BJ (cell line): ENCODE results near the gene TNS1. TPM values are rescaled to one million over a fixed set of nuclear protein-coding genes. Genes with fewer than 3 reads are reported as not detected.
"Not testable (repeated sequence)": the region's sequence is repeated elsewhere in the genome, so short reads cannot be mapped to it uniquely, and the experiment has no call there.

Experiments used
- CTCF ChIA-PET: fragments of 350-600 bp; formaldehyde crosslinking; extraction: SDS; loops from one replicate; lab custom pipeline; 2021; ENCODE audit warnings: antibody characterized with exemption, inconsistent platforms; lab: Yijun Ruan, JAX
- POLR2A ChIA-PET: fragments of 300-600 bp; sonication (Branson Sonifier 250); formaldehyde crosslinking; extraction: SDS; loops from one replicate; lab custom pipeline; 2021; ENCODE audit warnings: antibody characterized with exemption; lab: Charles Lee
- DNase-seq: peaks from one replicate; pipeline ENCODE4 v3.0.0-alpha.2; 2011; ENCODE audit warnings: low read depth
- H3K27me3 ChIP-seq: 2 replicates; pipeline ENCODE4 v1.6.0; 2011; ENCODE audit warnings: low read length; ENCODE audit not compliant: control insufficient read depth, insufficient read depth
- H3K36me3 ChIP-seq: 2 replicates; pipeline ENCODE4 v1.5.1; 2011; ENCODE audit warnings: low read length; ENCODE audit not compliant: control insufficient read depth, insufficient read depth
- H3K4me3 ChIP-seq: 2 replicates; pipeline ENCODE4 v1.5.1; 2011; ENCODE audit warnings: low read depth, mild to moderate bottlenecking, control low read depth, low read length
- polyA plus RNA-seq: library from polyadenylated mRNA; depleted of rRNA; stranded (reverse); fragments of >200 nt; gene quantifications from 2 replicates; pipeline ENCODE4 v1.2.3, GENCODE V29; 2011
- TF ChIP-seq, protein P1 (sequence below): IDR thresholded peaks from 2 replicates; pipeline ENCODE4 v1.5.1; 2011; ENCODE audit warnings: low read depth, mild to moderate bottlenecking, control low read depth, inconsistent platforms, low read length, moderate library complexity; ENCODE audit not compliant: insufficient read depth

Gene TNS1
- polyA plus RNA-seq, 1 experiment: 35.6 TPM

DNA sequence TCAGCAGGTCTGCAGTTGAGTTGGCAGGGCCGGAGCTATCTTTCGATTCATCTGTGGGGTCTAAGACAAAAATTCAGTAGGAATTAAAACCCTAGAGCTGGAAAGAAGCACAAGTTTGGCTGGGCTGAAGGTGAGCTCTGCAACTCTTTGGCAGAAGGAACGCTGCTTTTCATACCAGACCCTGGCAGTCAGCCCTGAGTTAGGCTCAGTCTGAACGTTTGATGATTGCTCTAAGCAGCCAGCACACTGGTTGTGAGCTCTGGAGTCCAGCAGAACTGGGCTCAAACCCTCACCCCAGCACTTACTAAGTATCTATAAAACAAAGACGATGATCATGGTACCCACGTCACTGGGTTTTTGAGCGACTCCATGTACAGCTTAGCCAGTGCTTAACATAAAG lies 192.5 kb downstream of the TNS1 start:
- ChIA-PET POLR2A (interaction anchor here (0.7 kb wide), 1 partner anchor 1645 kb away, joined by 3 read pairs; no protein-coding TSS in a partner anchor), CTCF (interaction anchor here (1.0 to 1.4 kb wide), 2 partner anchors 18 to 24 kb away, joined by 3 read pairs; no protein-coding TSS in a partner anchor)
- H3K36me3 ChIP-seq: peaks cover 59% of the 10 kb centered on the region
- TF ChIP-seq, protein P1, sequence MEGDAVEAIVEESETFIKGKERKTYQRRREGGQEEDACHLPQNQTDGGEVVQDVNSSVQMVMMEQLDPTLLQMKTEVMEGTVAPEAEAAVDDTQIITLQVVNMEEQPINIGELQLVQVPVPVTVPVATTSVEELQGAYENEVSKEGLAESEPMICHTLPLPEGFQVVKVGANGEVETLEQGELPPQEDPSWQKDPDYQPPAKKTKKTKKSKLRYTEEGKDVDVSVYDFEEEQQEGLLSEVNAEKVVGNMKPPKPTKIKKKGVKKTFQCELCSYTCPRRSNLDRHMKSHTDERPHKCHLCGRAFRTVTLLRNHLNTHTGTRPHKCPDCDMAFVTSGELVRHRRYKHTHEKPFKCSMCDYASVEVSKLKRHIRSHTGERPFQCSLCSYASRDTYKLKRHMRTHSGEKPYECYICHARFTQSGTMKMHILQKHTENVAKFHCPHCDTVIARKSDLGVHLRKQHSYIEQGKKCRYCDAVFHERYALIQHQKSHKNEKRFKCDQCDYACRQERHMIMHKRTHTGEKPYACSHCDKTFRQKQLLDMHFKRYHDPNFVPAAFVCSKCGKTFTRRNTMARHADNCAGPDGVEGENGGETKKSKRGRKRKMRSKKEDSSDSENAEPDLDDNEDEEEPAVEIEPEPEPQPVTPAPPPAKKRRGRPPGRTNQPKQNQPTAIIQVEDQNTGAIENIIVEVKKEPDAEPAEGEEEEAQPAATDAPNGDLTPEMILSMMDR: no peak
- no peak overlapping the region for H3K4me3 ChIP-seq
- H3K27me3 ChIP-seq: no peaks in the 10 kb centered on the region
- no peak for DNase-seq

DNA sequence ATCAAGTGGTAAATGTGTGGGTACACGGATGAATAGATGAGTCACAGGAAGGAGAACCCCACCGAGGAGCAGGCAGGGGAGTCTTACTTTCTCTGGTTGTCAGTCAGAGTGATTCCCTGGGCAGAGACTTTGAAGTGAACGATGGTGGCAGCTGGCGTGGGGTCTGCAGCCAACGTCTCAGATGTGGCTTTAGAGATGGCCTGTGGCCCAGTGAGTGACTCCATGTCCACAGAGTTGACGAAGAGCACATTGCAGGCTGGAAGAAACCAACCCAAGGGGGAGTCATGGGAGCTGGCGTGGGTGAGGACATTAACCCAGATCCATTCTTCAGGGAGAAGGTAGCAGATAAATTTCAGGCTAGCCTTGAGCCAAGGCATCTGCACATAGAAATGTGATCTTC lies 193.1 kb downstream of the TNS1 start:
- no peak for DNase-seq
- Histone ChIP-seq H3K36me3 (peaks cover 56% of the 10 kb centered on the region), H3K4me3 (no peak overlapping the region)

DNA sequence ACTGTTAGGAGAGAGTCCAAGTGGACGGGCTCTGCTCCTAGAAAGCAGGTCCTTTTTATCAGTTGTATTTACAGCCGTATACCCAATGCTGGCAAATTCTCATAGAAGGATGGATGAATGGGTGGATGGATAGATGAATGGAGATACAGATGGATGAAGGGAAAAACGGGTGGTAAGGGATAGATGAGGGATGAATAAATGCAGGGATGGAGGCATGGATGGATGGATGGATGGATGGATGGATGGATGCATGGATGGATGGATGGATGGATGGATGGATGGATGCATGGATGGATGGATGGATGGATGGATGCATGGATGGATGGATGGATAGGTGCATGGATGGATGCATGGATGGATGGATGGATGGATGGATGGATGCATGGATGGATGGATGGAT lies 193.8 kb downstream of the TNS1 start:
- CTCF ChIA-PET: interaction anchor here (2.3 kb wide), 1 partner anchor 24 kb away, joined by 6 read pairs; no protein-coding TSS in a partner anchor
- H3K27me3 ChIP-seq, POLR2A ChIA-PET, H3K4me3 ChIP-seq, DNase-seq: not testable (repeated sequence)
- H3K36me3 ChIP-seq: peaks cover 54% of the 10 kb centered on the region

More for the DNA sequence above, 193.1 kb downstream of the TNS1 start:
- TF ChIP-seq, protein P1: no peak
- H3K27me3 ChIP-seq: no peaks in the 10 kb centered on the region
- ChIA-PET POLR2A (no interaction called here), CTCF (interaction anchor here (1.0 to 1.4 kb wide), 2 partner anchors 18 to 24 kb away, joined by 3 read pairs; no protein-coding TSS in a partner anchor)

DNA sequence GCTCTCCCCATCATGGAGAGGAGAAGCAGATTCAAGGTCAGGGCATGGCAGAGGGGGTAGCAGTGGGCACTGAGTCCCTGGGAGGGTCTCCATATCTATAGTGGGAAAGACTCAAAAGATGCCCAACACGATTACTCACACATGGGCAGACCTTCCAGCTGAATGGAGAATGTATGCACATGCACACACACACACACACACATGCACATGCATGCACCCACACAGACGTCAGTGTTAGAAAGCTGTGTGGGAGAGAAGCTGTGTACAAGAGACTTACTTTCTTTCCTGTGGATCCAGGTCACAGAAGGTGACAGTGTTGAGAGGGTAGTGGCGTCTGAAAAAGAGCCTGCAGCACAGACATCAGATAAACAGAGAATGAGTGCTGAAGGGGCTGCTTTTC lies 194.5 kb downstream of the TNS1 start:
- ChIA-PET CTCF (interaction anchor here (0.7 to 2.3 kb wide), 2 partner anchors 8 to 23 kb away, joined by 3 to 6 read pairs; no protein-coding TSS in a partner anchor), POLR2A (no interaction called here)
- Histone ChIP-seq H3K27me3 (no peaks in the 10 kb centered on the region), H3K4me3 (no peak overlapping the region), H3K36me3 (peaks cover 53% of the 10 kb centered on the region)
- TF ChIP-seq, protein P1: no peak
- DNase-seq: no peak

DNA sequence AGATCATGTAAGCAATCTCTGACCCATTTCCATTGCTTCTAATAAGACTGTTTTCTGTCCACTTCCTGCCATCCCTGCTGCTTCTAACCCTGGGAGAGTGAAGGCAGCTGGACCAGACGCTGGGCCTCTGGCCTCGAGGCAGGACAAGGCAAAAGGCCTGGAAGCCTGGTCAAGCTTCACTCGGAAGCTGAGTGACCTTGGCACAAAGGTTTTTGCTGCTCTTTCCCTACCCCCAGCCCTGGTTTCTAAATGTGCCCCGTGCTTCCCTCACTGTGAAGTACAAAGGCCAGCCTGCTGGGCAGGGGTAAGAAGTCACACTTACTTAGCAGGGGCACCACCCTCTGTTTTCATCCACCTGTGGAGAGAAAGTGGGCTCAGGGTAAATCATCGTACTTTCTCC lies 195.0 kb downstream of the TNS1 start:
- CTCF ChIA-PET: interaction anchor here (0.7 to 3.4 kb wide), 3 partner anchors 8 to 23 kb away, joined by 3 to 9 read pairs (median 6); no protein-coding TSS in a partner anchor
- H3K27me3 ChIP-seq: no peaks in the 10 kb centered on the region
- no peak overlapping the region for H3K4me3 ChIP-seq
- POLR2A ChIA-PET: no interaction called here
- DNase-seq: no peak
- TF ChIP-seq, protein P1: no peak
- peaks cover 50% of the 10 kb centered on the region for H3K36me3 ChIP-seq
